HL-60/S4 treated with retinoic acid at 250 ng/mL for 4 days and 3 days (cell line): ENCODE measurements around the gene PRXL2A.
"Not testable (repeated sequence)": the region's sequence is repeated elsewhere in the genome, so short reads cannot be mapped to it uniquely, and the experiment has no call there.

ENCODE experiments used
- in situ Hi-C: fragments of 300-500 bp; cut with MboI; formaldehyde crosslinking; loops from 2 replicates; pipeline ENCODE4 v1.7.0; 2022; ENCODE audit warnings: low sequenced_read_pairs

Gene PRXL2A

GRCh38 chr10:80410578-80411145 is 2.3 kb downstream of the PRXL2A start:
- in situ Hi-C loops: no loop called here

- in situ Hi-C loops: no loop called here
These were observed 2.9 kb downstream of the PRXL2A start for GRCh38 chr10:80411267-80411668.

- in situ Hi-C loops: no loop called here
These were observed 3.4 kb downstream of the PRXL2A start for GRCh38 chr10:80411681-80412220.

GRCh38 chr10:80412486-80412885 is 4.1 kb downstream of the PRXL2A start:
- in situ Hi-C loops: no loop called here

GRCh38 chr10:80413271-80413996 is 5.1 kb downstream of the PRXL2A start:
- in situ Hi-C loops: no loop called here

GRCh38 chr10:80414142-80414895 is 6.0 kb downstream of the PRXL2A start:
- in situ Hi-C loops: no loop called here

- in situ Hi-C loops: no loop called here
These were observed 7.6 kb downstream of the PRXL2A start for GRCh38 chr10:80415734-80416478.

- in situ Hi-C loops: no loop called here
These were observed 8.2 kb downstream of the PRXL2A start for GRCh38 chr10:80416479-80417098.

GRCh38 chr10:80417256-80417655 is 8.9 kb downstream of the PRXL2A start:
- in situ Hi-C loops: not testable (repeated sequence)

GRCh38 chr10:80421050-80421706 is 12.8 kb downstream of the PRXL2A start:
- in situ Hi-C loops: no loop called here

- in situ Hi-C loops: no loop called here
These were observed 13.6 kb downstream of the PRXL2A start for GRCh38 chr10:80421707-80422536.

- in situ Hi-C loops: loop anchor here (25.0 kb wide), 1 partner anchor 486 kb away; no protein-coding TSS in a partner anchor
These were observed 17.6 kb downstream of the PRXL2A start for GRCh38 chr10:80425901-80426300.

GRCh38 chr10:80427541-80427940 is 19.2 kb downstream of the PRXL2A start:
- in situ Hi-C loops: loop anchor here (25.0 kb wide), 1 partner anchor 485 kb away; no protein-coding TSS in a partner anchor

- in situ Hi-C loops: loop anchor here (25.0 kb wide), 1 partner anchor 483 kb away; no protein-coding TSS in a partner anchor
These were observed 21.2 kb downstream of the PRXL2A start for GRCh38 chr10:80429521-80429973.

GRCh38 chr10:80433134-80433533 is 24.8 kb downstream of the PRXL2A start:
- in situ Hi-C loops: loop anchor here (25.0 kb wide), 1 partner anchor 479 kb away; no protein-coding TSS in a partner anchor

GRCh38 chr10:80436446-80437098 is 28.2 kb downstream of the PRXL2A start:
- in situ Hi-C loops: loop anchor here (25.0 kb wide), 1 partner anchor 476 kb away; no protein-coding TSS in a partner anchor

GRCh38 chr10:80437227-80437626 is 28.9 kb downstream of the PRXL2A start:
- in situ Hi-C loops: loop anchor here (25.0 kb wide), 1 partner anchor 475 kb away; no protein-coding TSS in a partner anchor

GRCh38 chr10:80441831-80442230 is 33.5 kb downstream of the PRXL2A start:
- in situ Hi-C loops: loop anchor here (25.0 kb wide), 1 partner anchor 470 kb away; no protein-coding TSS in a partner anchor
